Effector memory CD4-positive, alpha-beta T cell (primary cell): ENCODE results near the gene EEF1AKMT4.
A peak's percentile ranks its signal among the peaks of the same experiment; 100 is the strongest.

Source experiments
- DNase-seq, 3 donors: peaks; one replicate each; pipeline ENCODE4 v3.0.0-alpha.2; 2020
- H3K27ac ChIP-seq: 2 replicates; pipeline ENCODE4 v1.7.0; 2013; ENCODE audit warnings: mild to moderate bottlenecking, low read length, moderate library complexity; ENCODE audit not compliant: insufficient read depth, poor library complexity, severe bottlenecking
- H3K27me3 ChIP-seq: replicated peaks from 2 replicates; pipeline ENCODE4 v1.7.0; 2013; ENCODE audit warnings: mild to moderate bottlenecking, low read length; ENCODE audit not compliant: insufficient read depth, control insufficient read depth, poor library complexity, severe bottlenecking
- H3K36me3 ChIP-seq: 2 replicates; pipeline ENCODE4 v1.7.0; 2013; ENCODE audit warnings: mild to moderate bottlenecking, low read length, moderate library complexity; ENCODE audit not compliant: control insufficient read depth, insufficient read depth
- H3K4me1 ChIP-seq: 2 replicates; pipeline ENCODE4 v1.7.0; 2013; ENCODE audit warnings: low read length, mild to moderate bottlenecking; ENCODE audit not compliant: control insufficient read depth, insufficient read depth, poor library complexity, severe bottlenecking
- H3K4me3 ChIP-seq: 2 replicates; pipeline ENCODE4 v1.7.0; 2013; ENCODE audit warnings: low read length, low read depth, mild to moderate bottlenecking; ENCODE audit not compliant: insufficient read depth, poor library complexity, severe bottlenecking
- H3K9me3 ChIP-seq: 2 replicates; pipeline ENCODE4 v1.7.0; 2013; ENCODE audit warnings: mild to moderate bottlenecking, low read length, moderate library complexity; ENCODE audit not compliant: control insufficient read depth
- total RNA-seq, 3 donors: gene quantifications; one replicate each; lab custom pipeline; 2026; lab: John Stamatoyannopoulos, UW

Gene EEF1AKMT4
- total RNA-seq = 0.17 to 0.77 (median 0.17) reads per million in 3 donors

DNA sequence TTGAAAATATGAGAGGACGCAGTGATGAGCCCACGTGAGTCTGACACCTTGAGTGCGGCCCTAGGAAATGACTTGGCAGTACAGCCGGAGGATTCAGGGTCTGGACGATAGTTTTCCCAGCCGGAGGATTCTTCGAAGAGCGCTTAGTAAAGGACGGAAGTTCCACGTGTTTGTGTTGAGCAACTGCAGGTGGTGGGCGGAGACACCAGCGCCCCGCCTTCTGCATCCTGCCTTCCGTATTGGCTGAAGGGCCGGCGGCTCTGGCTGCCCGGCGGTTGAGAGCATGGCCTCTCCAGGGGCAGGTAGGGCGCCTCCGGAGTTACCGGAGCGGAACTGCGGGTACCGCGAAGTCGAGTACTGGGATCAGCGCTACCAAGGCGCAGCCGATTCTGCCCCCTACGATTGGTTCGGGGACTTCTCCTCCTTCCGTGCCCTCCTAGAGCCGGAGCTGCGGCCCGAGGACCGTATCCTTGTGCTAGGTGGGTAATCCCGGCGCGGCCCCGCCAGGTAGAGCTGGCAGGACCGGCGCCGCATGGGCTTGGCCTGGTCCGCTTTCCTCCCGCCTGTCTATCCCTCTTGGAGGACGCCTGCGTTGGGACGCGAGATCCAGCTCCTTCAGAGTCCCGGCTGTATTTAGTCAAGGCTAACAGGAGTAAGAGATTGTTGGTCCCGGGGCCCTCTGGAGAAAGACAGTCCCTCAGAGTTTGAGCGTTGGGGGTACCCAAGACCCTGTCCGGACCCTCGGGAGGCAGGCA is at the start of gene EEF1AKMT4:
Gene EEF1AKMT4, plus strand, starts transcription at position 261 of the 755 bp plus-strand sequence. Its CDS starts 23 bp downstream, at position 284.
- H3K9me3 ChIP-seq = no peaks in the 10 kb centered on the region
- peak within 1 kb of the TSS; percentile 71 for H3K27ac ChIP-seq
- H3K27me3 ChIP-seq = no peaks in the 10 kb centered on the region
- H3K36me3 ChIP-seq = peaks cover 11% of the 10 kb centered on the region
- DNase-seq = peak; percentile 93 to 95 (median 94)
- peaks cover 3% of the 10 kb centered on the region for H3K4me1 ChIP-seq
- peak within 1 kb of the TSS; percentile 82 for H3K4me3 ChIP-seq

DNA sequence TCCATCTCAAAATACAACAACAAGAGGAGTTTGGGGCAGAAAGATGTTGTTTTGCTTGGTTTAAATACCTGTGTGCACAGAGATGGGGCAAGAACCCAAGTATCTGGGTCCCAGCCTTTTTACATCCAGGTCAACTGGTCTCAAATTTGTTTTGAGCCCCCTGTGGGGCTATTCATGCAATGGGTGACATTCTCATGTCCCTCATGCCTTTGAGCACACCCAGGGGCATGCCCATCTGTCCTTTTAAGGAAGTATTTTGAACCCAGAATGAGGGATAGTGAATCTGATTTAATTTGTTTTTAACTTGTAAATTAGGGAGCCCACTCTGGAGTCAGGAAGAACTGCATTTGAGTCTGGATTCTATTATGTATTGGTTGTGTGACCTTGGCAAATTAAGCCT is 48.6 kb upstream of the EEF1AKMT4 start:
- no peaks in the 10 kb centered on the region for H3K27me3 ChIP-seq
- no peak overlapping the region for H3K4me3 ChIP-seq
- no peak overlapping the region for H3K27ac ChIP-seq
- peaks cover under 1% of the 10 kb centered on the region for H3K36me3 ChIP-seq
- no peaks in the 10 kb centered on the region for H3K4me1 ChIP-seq
- no peaks in the 10 kb centered on the region for H3K9me3 ChIP-seq
- no peak for DNase-seq

DNA sequence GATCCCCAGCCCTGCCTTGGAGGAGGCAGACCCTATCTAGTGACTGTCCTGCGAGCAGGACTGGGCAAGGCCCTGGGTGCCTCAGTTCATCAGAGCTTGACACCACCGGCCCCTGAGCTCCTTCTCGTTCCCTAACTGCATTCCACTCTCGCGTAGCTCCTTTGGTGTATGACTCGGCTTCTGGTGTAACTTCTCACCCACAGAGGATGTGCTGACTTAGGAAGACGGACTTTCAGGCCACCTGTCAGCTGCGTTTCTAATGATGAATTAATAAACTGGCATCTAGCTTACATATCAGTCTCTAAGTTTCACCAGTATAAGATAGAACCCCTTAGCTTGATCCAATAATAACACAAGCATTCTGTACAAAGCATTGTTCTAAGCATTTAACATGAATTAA is 45.9 kb upstream of the EEF1AKMT4 start:
- no peak for DNase-seq
- Histone ChIP-seq H3K27me3 (no peaks in the 10 kb centered on the region), H3K4me1 (no peaks in the 10 kb centered on the region), H3K36me3 (no peaks in the 10 kb centered on the region), H3K4me3 (no peak overlapping the region), H3K27ac (no peak overlapping the region), H3K9me3 (no peaks in the 10 kb centered on the region)

GRCh38 chr3:184209146-184209923 is 40.1 kb upstream of the EEF1AKMT4 start:
- no peaks in the 10 kb centered on the region for H3K27me3 ChIP-seq
- no peaks in the 10 kb centered on the region for H3K9me3 ChIP-seq
- DNase-seq = no peak
- H3K36me3 ChIP-seq = no peaks in the 10 kb centered on the region
- H3K4me3 ChIP-seq = no peak overlapping the region
- H3K4me1 ChIP-seq = no peaks in the 10 kb centered on the region
- no peak overlapping the region for H3K27ac ChIP-seq

DNA sequence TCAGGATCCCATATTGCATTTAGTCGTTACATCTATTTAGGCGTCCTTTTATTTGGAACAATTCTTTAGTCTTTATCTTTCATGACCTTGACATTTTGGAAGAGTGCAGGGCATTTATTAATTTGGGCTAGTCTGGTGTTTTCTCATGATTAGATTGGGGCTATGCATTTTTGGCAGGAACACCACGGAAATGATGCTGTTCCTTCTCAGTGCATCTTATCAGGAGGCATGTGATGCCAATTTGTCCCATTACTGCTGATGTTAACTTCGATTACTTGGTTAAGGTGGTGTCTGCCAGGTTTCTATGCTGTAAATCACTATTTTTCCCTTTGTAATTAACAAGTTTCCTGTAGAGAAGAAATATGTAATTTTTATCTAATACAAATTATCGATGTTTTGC is 38.2 kb upstream of the EEF1AKMT4 start:
- Histone ChIP-seq H3K36me3 (no peaks in the 10 kb centered on the region), H3K4me1 (no peaks in the 10 kb centered on the region), H3K27ac (no peak overlapping the region), H3K27me3 (no peaks in the 10 kb centered on the region), H3K9me3 (no peaks in the 10 kb centered on the region), H3K4me3 (no peak overlapping the region)
- no peak for DNase-seq

GRCh38 chr3:184211718-184212117 is 37.8 kb upstream of the EEF1AKMT4 start:
- H3K4me3 ChIP-seq = no peak overlapping the region
- no peaks in the 10 kb centered on the region for H3K36me3 ChIP-seq
- no peak for DNase-seq
- no peaks in the 10 kb centered on the region for H3K27me3 ChIP-seq
- H3K27ac ChIP-seq = no peak overlapping the region
- no peaks in the 10 kb centered on the region for H3K9me3 ChIP-seq
- no peaks in the 10 kb centered on the region for H3K4me1 ChIP-seq

DNA sequence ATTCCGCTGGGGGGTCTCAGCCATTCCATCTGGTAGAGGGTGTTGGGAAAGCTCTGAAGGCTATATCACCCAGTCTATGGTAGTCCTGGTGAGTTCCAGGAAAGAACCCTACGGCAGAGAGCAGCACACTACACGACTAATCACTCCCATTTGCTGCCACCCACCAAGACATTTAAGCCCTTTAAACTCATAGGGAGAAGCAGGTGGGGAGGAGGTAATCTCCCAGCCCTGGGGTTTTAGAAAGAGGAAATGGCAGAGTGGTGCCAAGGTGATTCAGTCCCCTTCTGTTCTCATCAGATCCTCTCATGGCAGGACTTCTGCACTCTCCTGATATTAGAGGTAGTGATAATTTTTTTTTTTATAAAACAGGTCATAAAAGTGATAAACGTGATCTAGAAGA is 30.7 kb upstream of the EEF1AKMT4 start:
- Histone ChIP-seq H3K27me3 (no peaks in the 10 kb centered on the region), H3K27ac (no peak overlapping the region), H3K4me3 (no peak overlapping the region), H3K4me1 (no peaks in the 10 kb centered on the region), H3K9me3 (no peaks in the 10 kb centered on the region), H3K36me3 (no peaks in the 10 kb centered on the region)
- DNase-seq = no peak

DNA sequence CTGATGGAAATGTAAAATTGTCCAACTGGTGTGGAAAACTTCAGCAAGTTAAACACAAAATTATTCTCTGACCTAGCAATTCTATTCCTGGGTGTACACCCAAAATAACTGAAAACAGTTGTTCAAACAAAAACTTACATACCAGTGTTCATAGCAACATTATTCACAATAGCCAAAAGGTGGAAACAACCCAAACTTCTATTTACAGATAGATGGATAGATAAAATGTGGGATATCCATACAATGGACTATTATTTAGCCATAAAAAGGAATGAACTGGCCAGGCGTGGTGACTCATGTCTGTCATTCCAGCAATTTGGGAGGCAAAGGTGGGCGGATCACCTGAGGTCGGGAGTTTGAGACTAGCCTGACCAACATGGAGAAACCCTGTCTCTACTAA is 27.0 kb upstream of the EEF1AKMT4 start:
- Histone ChIP-seq H3K4me1 (no peaks in the 10 kb centered on the region), H3K4me3 (no peak overlapping the region), H3K27me3 (no peaks in the 10 kb centered on the region), H3K9me3 (no peaks in the 10 kb centered on the region), H3K36me3 (no peaks in the 10 kb centered on the region), H3K27ac (no peak overlapping the region)
- no peak for DNase-seq

DNA sequence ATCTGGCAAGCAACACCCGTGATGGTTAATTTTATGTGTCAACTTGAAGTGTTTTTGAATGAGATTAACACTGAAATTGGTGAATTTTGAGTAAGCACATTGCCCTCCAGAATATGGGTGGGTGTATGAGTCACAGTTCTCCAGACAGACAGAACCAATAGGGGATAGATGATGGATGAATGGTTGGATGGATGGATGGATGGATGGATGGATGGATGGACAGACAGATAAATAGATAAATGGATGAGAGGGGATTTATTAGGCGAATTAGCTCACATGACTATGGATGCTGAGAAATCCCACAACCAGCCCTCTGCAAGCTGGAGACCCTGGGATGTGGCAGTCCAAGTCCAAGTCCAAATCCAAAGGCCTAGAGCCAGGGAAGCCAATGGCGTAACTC is 25.5 kb upstream of the EEF1AKMT4 start:
- Histone ChIP-seq H3K4me3 (no peak overlapping the region), H3K9me3 (no peaks in the 10 kb centered on the region), H3K36me3 (no peaks in the 10 kb centered on the region), H3K4me1 (peaks cover 3% of the 10 kb centered on the region), H3K27ac (no peak overlapping the region), H3K27me3 (peaks cover 10% of the 10 kb centered on the region)
- DNase-seq = no peak

GRCh38 chr3:184227481-184227935 is 22.0 kb upstream of the EEF1AKMT4 start:
- Histone ChIP-seq H3K27ac (no peak overlapping the region), H3K4me1 (peaks cover 21% of the 10 kb centered on the region), H3K4me3 (no peak overlapping the region), H3K9me3 (no peaks in the 10 kb centered on the region), H3K36me3 (no peaks in the 10 kb centered on the region), H3K27me3 (peaks cover 41% of the 10 kb centered on the region)
- peak in 2 of 3 donors; percentile 22 to 25 for DNase-seq
